GM12878 (cell line): Measurements from ENCODE around the gene PTPN21. TPM values are rescaled to one million over a fixed set of nuclear protein-coding genes. Genes with fewer than 3 reads are reported as not detected.

Experiments used
- ATAC-seq: fragments of 200-7000 bp; cut with Tn5 transposase; 3 replicates; pipeline ENCODE4 v1.9.1; 2020; ENCODE audit warnings: mild to moderate bottlenecking, moderate library complexity
- BruUV-seq: library from RNA; stranded (reverse); fragments of 400-500 nt; replicated peaks from 2 replicates; lab custom pipeline; 2021; lab: Mats Ljungman, UMichigan
- CTCF ChIA-PET: fragments of 300-600 bp; sonication (Branson Sonifier 250); formaldehyde crosslinking; extraction: SDS; loops from one replicate; lab custom pipeline; 2021; ENCODE audit warnings: inconsistent platforms; lab: Yijun Ruan, JAX
- POLR2A ChIA-PET: fragments of 350-600 bp; formaldehyde crosslinking; extraction: SDS; loops from one replicate; lab custom pipeline; 2021; ENCODE audit warnings: inconsistent platforms; lab: Charles Lee
- RAD21 ChIA-PET: fragments of 300-600 bp; sonication (Branson Sonifier 250); formaldehyde crosslinking; loops from one replicate; lab custom pipeline; 2023; ENCODE audit warnings: antibody characterized with exemption; ENCODE audit not compliant: unreplicated experiment; lab: Charles Lee
- SMC1A ChIA-PET: fragments of 300-600 bp; sonication (Branson Sonifier 250); formaldehyde crosslinking; loops from one replicate; lab custom pipeline; 2023; ENCODE audit not compliant: unreplicated experiment, uncharacterized antibody; lab: Charles Lee
- DNase-seq: peaks from one replicate; pipeline ENCODE4 v3.0.0-alpha.2; 2011; ENCODE audit warnings: low read depth, low spot score
- FAIRE-seq: peaks from 3 replicates; lab custom pipeline; 2011; peaks lifted over from hg19 to GRCh38; lab: Jason Lieb, UNC
- H2AFZ ChIP-seq: 2 replicates; pipeline ENCODE4 v1.6.0; 2011; ENCODE audit warnings: low read depth, low read length, control low read depth; ENCODE audit not compliant: control insufficient read depth
- H3K27ac ChIP-seq: 2 replicates; pipeline ENCODE4 v1.5.1; 2011; ENCODE audit warnings: control low read depth; ENCODE audit not compliant: control insufficient read depth, insufficient read depth
- H3K27me3 ChIP-seq, 2 experiments: replicated peaks in 1 of 2; 2 replicates each; pipeline versions ENCODE4 v1.6.0 to v1.6.1; 2011; ENCODE audit warnings: low read length in 1 of 2; ENCODE audit not compliant: control insufficient read depth in 2 of 2, insufficient read depth in 2 of 2
- H3K36me3 ChIP-seq, 2 experiments: 2 replicates each; pipeline ENCODE4 v1.5.1; 2011; ENCODE audit warnings: low read length in 1 of 2; ENCODE audit not compliant: control insufficient read depth in 2 of 2, insufficient read depth in 2 of 2
- H3K4me1 ChIP-seq: 2 replicates; pipeline ENCODE4 v1.6.1; 2011; ENCODE audit warnings: mild to moderate bottlenecking, low read length, moderate library complexity, mixed read lengths; ENCODE audit not compliant: control insufficient read depth, insufficient read depth
- H3K4me2 ChIP-seq: 2 replicates; pipeline ENCODE4 v1.6.0; 2011; ENCODE audit warnings: control low read depth; ENCODE audit not compliant: control insufficient read depth, insufficient read depth
- H3K4me3 ChIP-seq: fragments of 200-600 bp; sonication (generic); 2 replicates; pipeline ENCODE4 v1.5.1; 2016
- H3K79me2 ChIP-seq: 2 replicates; pipeline ENCODE4 v1.6.0; 2011; ENCODE audit warnings: low read length; ENCODE audit not compliant: control insufficient read depth, insufficient read depth
- H3K9ac ChIP-seq: 2 replicates; pipeline ENCODE4 v1.8.0; 2011; ENCODE audit warnings: low read length, control low read depth, mixed read lengths; ENCODE audit not compliant: control insufficient read depth, insufficient read depth
- H3K9me3 ChIP-seq: replicated peaks from 3 replicates; pipeline ENCODE4 v1.5.1; 2011; ENCODE audit warnings: mild to moderate bottlenecking, low read length; ENCODE audit not compliant: control insufficient read depth, insufficient read depth
- H4K20me1 ChIP-seq: 2 replicates; pipeline ENCODE4 v1.6.0; 2011; ENCODE audit not compliant: control insufficient read depth, insufficient read depth
- CHD1 ChIP-seq: IDR thresholded peaks from 2 replicates; pipeline ENCODE4 v1.6.1; 2012; ENCODE audit warnings: low read depth, low read length, improper control_type of control experiment
- HCFC1 ChIP-seq: fragments of 150-350 bp; IDR thresholded peaks from 2 replicates; pipeline ENCODE4 v1.6.1; 2014; ENCODE audit warnings: low read length
- IRF4 ChIP-seq: IDR thresholded peaks from 2 replicates; pipeline ENCODE4 v1.6.1; 2011; ENCODE audit warnings: low read depth, low read length
- MEF2A ChIP-seq: IDR thresholded peaks from 2 replicates; pipeline ENCODE4 v1.6.1; 2011; ENCODE audit warnings: low read depth, mild to moderate bottlenecking, low read length, moderate library complexity; ENCODE audit not compliant: insufficient read depth
- MXI1 ChIP-seq: fragments of 150-350 bp; IDR thresholded peaks from 2 replicates; pipeline ENCODE4 v1.6.1; 2011; ENCODE audit warnings: low read depth, mild to moderate bottlenecking, inconsistent platforms, low read length, improper control_type of control experiment
- MYB ChIP-seq: fragments of 150-350 bp; IDR thresholded peaks from 2 replicates; pipeline ENCODE4 v1.6.1; 2014; ENCODE audit warnings: mild to moderate bottlenecking, low read depth, low read length, borderline replicate concordance
- PML ChIP-seq: IDR thresholded peaks from 2 replicates; pipeline ENCODE4 v1.6.1; 2012; ENCODE audit warnings: low read length, inconsistent platforms
- RB1 ChIP-seq: fragments of 450-650 bp; formaldehyde crosslinking; IDR thresholded peaks from 2 replicates; pipeline ENCODE4 v1.6.1; 2017; ENCODE audit warnings: mild to moderate bottlenecking, borderline replicate concordance
- SMAD5 ChIP-seq: IDR thresholded peaks from 2 replicates; pipeline ENCODE4 v1.6.1; 2016; ENCODE audit warnings: antibody characterized with exemption, low read depth
- SPI1 ChIP-seq: IDR thresholded peaks from 2 replicates; pipeline ENCODE4 v1.6.1; 2011; ENCODE audit warnings: low read depth, mild to moderate bottlenecking, low read length, moderate library complexity, borderline replicate concordance; ENCODE audit not compliant: insufficient read depth
- TBL1XR1 ChIP-seq: IDR thresholded peaks from 2 replicates; pipeline ENCODE4 v1.6.1; 2012; ENCODE audit warnings: low read depth, low read length, improper control_type of control experiment
- TCF7 ChIP-seq: IDR thresholded peaks from 2 replicates; pipeline ENCODE4 v1.6.1; 2014; ENCODE audit warnings: antibody characterized with exemption, borderline replicate concordance
- ZZZ3 ChIP-seq: IDR thresholded peaks from 2 replicates; pipeline ENCODE4 v1.6.1; 2011; ENCODE audit warnings: low read depth; ENCODE audit not compliant: control insufficient read depth, insufficient read length
- WGBS: methylation state at CpG from one replicate; pipeline ENCODE4 v1.1.6; 2016; ENCODE audit warnings: low lambda C conversion rate; ENCODE audit not compliant: insufficient replicate concordance, insufficient coverage; ENCODE audit errors: missing lambda C conversion rate; 5-methylcytosine and 5-hydroxymethylcytosine counted together
- in situ Hi-C: fragments of 300-500 bp; cut with MboI; formaldehyde crosslinking; loops from 9 replicates; pipeline ENCODE4 v1.14.3; 2018; ENCODE audit warnings: mixed read lengths
- intact Hi-C: fragments of 100-400 bp; cut with micrococcal nuclease; formaldehyde crosslinking; loops from one replicate; pipeline ENCODE4 v1.14.2; 2022; ENCODE audit not compliant: unreplicated experiment
- polyA plus RNA-seq, 11 experiments: library from polyadenylated mRNA; depleted of rRNA in 4 of 11; unstranded in 6 of 11; stranded (reverse) in 5 of 11; fragments of >200 nt; fragmentation: Nextera tagmentation in 4 of 11; fragmentation: Illumina TruSeq in 1 of 11; extraction: Ambion mirVana in 4 of 11; extraction: Trizol in 1 of 11; gene quantifications; 1 replicate in 1 of 11; 2 replicates in 10 of 11; pipeline versions ENCODE4 v1.2.1 to v1.2.3, GENCODE V29; 2011 to 2016; ENCODE audit warnings: inconsistent platforms in 2 of 11, missing spikeins in 2 of 11, low read depth in 1 of 11
- total RNA-seq, 4 experiments: library from RNA; depleted of rRNA in 3 of 4; stranded (reverse); fragments of >200 nt in 3 of 4; fragmentation: Illumina TruSeq in 1 of 4; extraction: Trizol in 1 of 4; gene quantifications; 2 replicates each; pipeline versions ENCODE4 v1.2.1 to v1.2.3, GENCODE V29; 2013 to 2021
- TF ChIP-seq, protein P1 (sequence below): fragments of 450-650 bp; IDR thresholded peaks from 2 replicates; pipeline ENCODE4 v1.6.1; 2017; ENCODE audit warnings: borderline replicate concordance
- TF ChIP-seq, protein P2 (sequence below): fragments of 150-350 bp; IDR thresholded peaks from 2 replicates; pipeline ENCODE4 v1.6.1; 2016; ENCODE audit warnings: low read depth, low read length
- TF ChIP-seq, protein P3 (sequence below): IDR thresholded peaks from 2 replicates; pipeline ENCODE4 v1.6.1; 2011; ENCODE audit warnings: low read depth, mild to moderate bottlenecking, low read length, moderate library complexity, borderline replicate concordance; ENCODE audit errors: extremely low read depth

Gene PTPN21
- total and polyA plus RNA-seq, 10 of the 15 experiments (the other 5 are each of a cell fraction or from before 2014, with no cell fraction given): 0.01 to 0.23 (median 0.04) TPM; not detected in 3

DNA sequence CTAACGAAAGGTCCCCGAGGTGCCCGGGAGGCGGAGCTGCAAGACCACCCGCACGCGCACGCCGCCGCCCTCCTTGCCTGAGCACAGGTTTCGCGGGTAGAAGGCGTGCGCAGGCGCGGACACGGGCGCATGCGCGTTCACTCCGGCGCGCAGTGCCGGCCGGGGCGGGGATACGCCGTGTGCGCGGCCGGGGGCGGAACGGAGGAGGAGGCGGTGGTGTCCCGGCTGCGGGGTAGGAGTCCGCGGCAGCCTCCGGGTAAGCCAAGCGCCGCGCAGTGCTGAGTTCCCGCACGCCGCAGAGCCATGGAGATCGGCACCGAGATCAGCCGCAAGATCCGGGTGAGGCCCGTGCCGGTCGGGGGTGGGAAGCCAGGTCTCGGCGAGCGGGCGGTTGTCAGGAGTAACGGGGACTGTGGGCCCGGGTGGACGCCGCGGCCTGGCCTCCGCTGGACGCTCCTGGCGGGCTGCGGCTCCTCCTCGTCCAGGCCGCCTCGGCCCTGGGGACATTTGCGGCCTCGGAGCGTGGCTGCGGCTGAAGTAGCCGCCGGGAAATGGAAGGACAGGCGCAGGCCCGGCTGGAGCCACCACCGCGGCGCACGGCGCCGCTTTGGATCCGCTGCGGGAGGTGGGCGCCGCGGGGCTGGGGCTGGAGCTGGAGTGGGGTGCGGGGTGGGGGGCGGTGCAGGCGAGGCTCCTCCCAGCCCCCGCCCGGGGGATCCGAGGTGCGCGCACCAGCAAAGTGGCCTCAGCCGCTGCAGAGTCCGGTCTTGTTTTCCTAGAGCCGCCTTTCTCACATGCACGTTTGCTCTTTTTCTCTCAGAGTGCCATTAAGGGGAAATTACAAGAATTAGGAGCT lies 8.3 kb upstream of the PTPN21 start, which contains the start of gene ZC3H14:
TSS of gene ZC3H14 (plus strand) at position 207 of the 856 bp plus-strand sequence. CDS start at position 304, 97 bp downstream.
- Histone ChIP-seq H3K36me3 (no peaks in the 10 kb centered on the region), H3K79me2 (peaks cover 17% of the 10 kb centered on the region), H3K9me3 (peaks cover 4% of the 10 kb centered on the region), H3K27ac (peak within 1 kb of the TSS; percentile 52; the same call in 1 of the 2 replicates), H4K20me1 (no peaks in the 10 kb centered on the region), H3K4me3 (peak within 1 kb of the TSS; percentile 52), H3K4me1 (no peaks in the 10 kb centered on the region), H3K9ac (peak within 1 kb of the TSS; percentile 66), H2AFZ (peak within 1 kb of the TSS; percentile 79), H3K27me3 (no peaks in the 10 kb centered on the region; a peak in 2 of 4 replicates), H3K4me2 (peak within 1 kb of the TSS; percentile 76)
- no peak for FAIRE-seq
- peak; percentile 71 for DNase-seq
- intact Hi-C loops: loop anchor here (5.0 kb wide), 1 partner anchor 71 kb away; no protein-coding TSS in a partner anchor
- ChIA-PET POLR2A (no interaction called here), SMC1A (interaction anchor here (1.0 to 1.4 kb wide), 3 partner anchors 27 to 106 kb away, joined by 3 to 6 read pairs (median 3); no protein-coding TSS in a partner anchor), RAD21 (interaction anchor here (0.9 to 1.0 kb wide), 2 partner anchors 37 to 107 kb away, joined by 3 read pairs; no protein-coding TSS in a partner anchor), CTCF (interaction anchor here (0.6 to 2.6 kb wide), 7 partner anchors 17 to 106 kb away, joined by 3 to 9 read pairs (median 3); no protein-coding TSS in a partner anchor)
- peak; percentile 97 for ATAC-seq
- WGBS: 1% methylated on average over 89 of the region's 99 CpGs
- in situ Hi-C loops: no loop called here
- no TSS peak for BruUV-seq
- no peak for TF ChIP-seq PML
- TF ChIP-seq TCF7: no peak
- no peak for TF ChIP-seq HCFC1
- no peak for TF ChIP-seq CHD1
- no peak for TF ChIP-seq SPI1
- TF ChIP-seq, protein P1, sequence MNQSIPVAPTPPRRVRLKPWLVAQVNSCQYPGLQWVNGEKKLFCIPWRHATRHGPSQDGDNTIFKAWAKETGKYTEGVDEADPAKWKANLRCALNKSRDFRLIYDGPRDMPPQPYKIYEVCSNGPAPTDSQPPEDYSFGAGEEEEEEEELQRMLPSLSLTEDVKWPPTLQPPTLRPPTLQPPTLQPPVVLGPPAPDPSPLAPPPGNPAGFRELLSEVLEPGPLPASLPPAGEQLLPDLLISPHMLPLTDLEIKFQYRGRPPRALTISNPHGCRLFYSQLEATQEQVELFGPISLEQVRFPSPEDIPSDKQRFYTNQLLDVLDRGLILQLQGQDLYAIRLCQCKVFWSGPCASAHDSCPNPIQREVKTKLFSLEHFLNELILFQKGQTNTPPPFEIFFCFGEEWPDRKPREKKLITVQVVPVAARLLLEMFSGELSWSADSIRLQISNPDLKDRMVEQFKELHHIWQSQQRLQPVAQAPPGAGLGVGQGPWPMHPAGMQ: peak; percentile 20; the same call in 1 of the 2 replicates
- TF ChIP-seq RB1: 0 out of 2 replicates have a peak, but pooled peaks have one; percentile 67
- TF ChIP-seq MEF2A: no peak
- no peak for TF ChIP-seq MYB
- peak; percentile 58; the same call in 1 of the 2 replicates for TF ChIP-seq SMAD5
- TF ChIP-seq, protein P2, sequence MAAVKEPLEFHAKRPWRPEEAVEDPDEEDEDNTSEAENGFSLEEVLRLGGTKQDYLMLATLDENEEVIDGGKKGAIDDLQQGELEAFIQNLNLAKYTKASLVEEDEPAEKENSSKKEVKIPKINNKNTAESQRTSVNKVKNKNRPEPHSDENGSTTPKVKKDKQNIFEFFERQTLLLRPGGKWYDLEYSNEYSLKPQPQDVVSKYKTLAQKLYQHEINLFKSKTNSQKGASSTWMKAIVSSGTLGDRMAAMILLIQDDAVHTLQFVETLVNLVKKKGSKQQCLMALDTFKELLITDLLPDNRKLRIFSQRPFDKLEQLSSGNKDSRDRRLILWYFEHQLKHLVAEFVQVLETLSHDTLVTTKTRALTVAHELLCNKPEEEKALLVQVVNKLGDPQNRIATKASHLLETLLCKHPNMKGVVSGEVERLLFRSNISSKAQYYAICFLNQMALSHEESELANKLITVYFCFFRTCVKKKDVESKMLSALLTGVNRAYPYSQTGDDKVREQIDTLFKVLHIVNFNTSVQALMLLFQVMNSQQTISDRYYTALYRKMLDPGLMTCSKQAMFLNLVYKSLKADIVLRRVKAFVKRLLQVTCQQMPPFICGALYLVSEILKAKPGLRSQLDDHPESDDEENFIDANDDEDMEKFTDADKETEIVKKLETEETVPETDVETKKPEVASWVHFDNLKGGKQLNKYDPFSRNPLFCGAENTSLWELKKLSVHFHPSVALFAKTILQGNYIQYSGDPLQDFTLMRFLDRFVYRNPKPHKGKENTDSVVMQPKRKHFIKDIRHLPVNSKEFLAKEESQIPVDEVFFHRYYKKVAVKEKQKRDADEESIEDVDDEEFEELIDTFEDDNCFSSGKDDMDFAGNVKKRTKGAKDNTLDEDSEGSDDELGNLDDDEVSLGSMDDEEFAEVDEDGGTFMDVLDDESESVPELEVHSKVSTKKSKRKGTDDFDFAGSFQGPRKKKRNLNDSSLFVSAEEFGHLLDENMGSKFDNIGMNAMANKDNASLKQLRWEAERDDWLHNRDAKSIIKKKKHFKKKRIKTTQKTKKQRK: no peak
- no peak for TF ChIP-seq MXI1
- TF ChIP-seq IRF4: no peak
- no peak for TF ChIP-seq ZZZ3
- TF ChIP-seq, protein P3, sequence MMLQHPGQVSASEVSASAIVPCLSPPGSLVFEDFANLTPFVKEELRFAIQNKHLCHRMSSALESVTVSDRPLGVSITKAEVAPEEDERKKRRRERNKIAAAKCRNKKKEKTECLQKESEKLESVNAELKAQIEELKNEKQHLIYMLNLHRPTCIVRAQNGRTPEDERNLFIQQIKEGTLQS: no peak
- no peak for TF ChIP-seq TBL1XR1
